ENCODE measurements around the gene SH3RF3.

SH3RF3 gene

DNA sequence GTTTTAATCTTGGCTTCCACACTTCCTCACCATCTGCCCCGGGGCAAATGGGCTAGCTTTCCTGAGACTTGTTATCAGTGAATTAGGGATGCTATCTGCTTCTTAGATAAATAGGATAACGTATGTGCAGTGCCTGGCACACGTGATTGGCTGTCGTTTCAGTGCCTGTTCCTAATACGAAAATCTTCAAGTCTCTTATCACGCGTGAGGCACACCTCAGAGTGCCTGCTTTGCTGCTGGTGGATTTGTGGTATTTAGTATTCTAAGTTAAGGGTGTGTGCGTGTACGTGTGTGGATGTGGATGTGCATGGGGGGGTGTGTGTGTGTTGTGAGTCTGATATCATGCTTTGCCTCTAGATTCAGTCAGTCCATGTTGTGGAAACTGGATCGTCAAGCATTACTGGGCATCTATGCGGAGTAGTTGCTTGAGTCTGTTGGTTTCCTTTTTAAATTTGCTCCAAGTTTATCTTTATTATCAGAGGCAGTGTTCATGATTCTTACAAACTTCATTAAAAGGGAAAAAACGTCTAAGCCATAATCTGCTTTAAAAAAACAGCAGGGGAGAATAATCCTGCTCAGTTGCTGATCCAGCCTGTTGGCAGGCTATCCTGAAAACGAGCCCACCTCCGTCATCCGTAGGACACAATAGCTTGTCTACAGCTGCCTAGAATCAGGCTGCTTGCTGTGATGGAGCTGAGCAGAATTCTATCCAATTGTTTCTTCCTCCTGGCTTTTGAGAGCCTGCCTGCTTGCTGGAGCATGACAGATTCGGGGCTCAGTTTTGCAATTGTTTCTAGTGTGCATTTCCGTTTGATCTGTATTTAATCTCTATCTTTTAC, 6.6 kb downstream of the SH3RF3 start:
- no peak overlapping the region for H3K9ac ChIP-seq
- peaks cover 14% of the 10 kb centered on the region; the same call in 1 of the 2 replicates for H3K79me2 ChIP-seq (ENCODE audit: insufficient read depth, low read depth)
- no peaks in the 10 kb centered on the region for H3K36me3 ChIP-seq (ENCODE audit: insufficient read depth)
- H4K20me1 ChIP-seq (ENCODE audit: insufficient read depth) = no peaks in the 10 kb centered on the region
- no peak overlapping the region for H2AFZ ChIP-seq (ENCODE audit: low read depth)
- no peak overlapping the region for H3K27ac ChIP-seq
- no peaks in the 10 kb centered on the region for H3K27me3 ChIP-seq (ENCODE audit: insufficient read depth, low read depth)
- no peak overlapping the region for H3K4me3 ChIP-seq (IDR thresholded peaks at IDR 0.05; ENCODE audit: insufficient read depth, low read depth, low read length)
- no peak overlapping the region for H3K4me2 ChIP-seq
- no peaks in the 10 kb centered on the region for H3K4me1 ChIP-seq (ENCODE audit: low read depth, poor library complexity, severe bottlenecking)
- TF ChIP-seq, protein P1, sequence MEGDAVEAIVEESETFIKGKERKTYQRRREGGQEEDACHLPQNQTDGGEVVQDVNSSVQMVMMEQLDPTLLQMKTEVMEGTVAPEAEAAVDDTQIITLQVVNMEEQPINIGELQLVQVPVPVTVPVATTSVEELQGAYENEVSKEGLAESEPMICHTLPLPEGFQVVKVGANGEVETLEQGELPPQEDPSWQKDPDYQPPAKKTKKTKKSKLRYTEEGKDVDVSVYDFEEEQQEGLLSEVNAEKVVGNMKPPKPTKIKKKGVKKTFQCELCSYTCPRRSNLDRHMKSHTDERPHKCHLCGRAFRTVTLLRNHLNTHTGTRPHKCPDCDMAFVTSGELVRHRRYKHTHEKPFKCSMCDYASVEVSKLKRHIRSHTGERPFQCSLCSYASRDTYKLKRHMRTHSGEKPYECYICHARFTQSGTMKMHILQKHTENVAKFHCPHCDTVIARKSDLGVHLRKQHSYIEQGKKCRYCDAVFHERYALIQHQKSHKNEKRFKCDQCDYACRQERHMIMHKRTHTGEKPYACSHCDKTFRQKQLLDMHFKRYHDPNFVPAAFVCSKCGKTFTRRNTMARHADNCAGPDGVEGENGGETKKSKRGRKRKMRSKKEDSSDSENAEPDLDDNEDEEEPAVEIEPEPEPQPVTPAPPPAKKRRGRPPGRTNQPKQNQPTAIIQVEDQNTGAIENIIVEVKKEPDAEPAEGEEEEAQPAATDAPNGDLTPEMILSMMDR (conservative IDR thresholded peaks at IDR 0.05; ENCODE audit: low read depth, low read length) = no peak

DNA sequence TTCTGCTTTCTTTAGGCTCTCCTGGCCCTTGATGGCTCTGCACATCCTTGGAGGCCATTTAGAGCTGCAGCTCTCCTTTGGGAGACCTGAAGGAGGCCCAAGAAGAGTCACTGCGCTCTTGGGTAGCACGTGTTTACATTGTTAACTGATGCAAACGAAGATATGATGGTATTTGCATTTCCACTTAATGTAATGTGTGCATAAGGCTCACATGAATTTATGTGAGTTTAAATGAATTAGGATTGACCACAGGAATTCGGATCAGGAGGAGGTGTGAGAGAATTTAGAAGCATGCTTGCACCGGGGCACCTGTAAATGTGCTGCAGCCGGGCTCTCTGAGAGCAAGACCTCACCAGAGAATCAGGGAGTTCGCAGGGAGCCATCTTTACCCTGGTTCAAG, 7.5 kb downstream of the SH3RF3 start:
- no peak overlapping the region for H3K4me3 ChIP-seq (IDR thresholded peaks at IDR 0.05; ENCODE audit: insufficient read depth, low read depth, low read length)
- no peaks in the 10 kb centered on the region for H3K4me1 ChIP-seq (ENCODE audit: low read depth, poor library complexity, severe bottlenecking)
- H2AFZ ChIP-seq (ENCODE audit: low read depth) = no peak overlapping the region
- TF ChIP-seq, protein P1 (conservative IDR thresholded peaks at IDR 0.05; ENCODE audit: low read depth, low read length) = no peak
- no peaks in the 10 kb centered on the region for H3K27me3 ChIP-seq (ENCODE audit: insufficient read depth, low read depth)
- no peak overlapping the region for H3K27ac ChIP-seq
- H3K4me2 ChIP-seq = no peak overlapping the region
- H3K79me2 ChIP-seq (ENCODE audit: insufficient read depth, low read depth) = peaks cover 14% of the 10 kb centered on the region; the same call in 1 of the 2 replicates
- H3K36me3 ChIP-seq (ENCODE audit: insufficient read depth) = no peaks in the 10 kb centered on the region
- no peaks in the 10 kb centered on the region for H4K20me1 ChIP-seq (ENCODE audit: insufficient read depth)
- no peak overlapping the region for H3K9ac ChIP-seq

DNA sequence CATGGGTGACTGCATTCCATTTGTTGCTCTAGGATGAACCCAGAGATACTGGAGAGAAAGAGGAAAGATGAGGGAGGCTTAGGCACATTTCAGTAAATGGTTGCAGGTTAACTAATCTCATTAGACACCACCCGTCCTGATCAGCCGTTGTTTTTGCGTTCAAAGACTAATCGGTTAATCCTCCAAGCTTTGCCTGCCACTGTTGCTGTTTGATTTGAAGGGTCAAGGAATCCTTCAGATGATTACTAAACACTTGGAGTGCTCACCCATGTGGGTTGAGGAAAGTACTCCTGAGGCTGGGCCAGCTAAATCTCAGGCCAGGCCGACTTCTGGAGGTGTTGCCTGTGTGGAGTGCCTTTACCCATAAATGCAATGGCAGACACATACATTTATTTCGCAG, 8.6 kb downstream of the SH3RF3 start:
- Histone ChIP-seq H4K20me1 (ENCODE audit: insufficient read depth) (no peaks in the 10 kb centered on the region), H2AFZ (ENCODE audit: low read depth) (no peak overlapping the region), H3K79me2 (ENCODE audit: insufficient read depth, low read depth) (peaks cover 10% of the 10 kb centered on the region; the same call in 1 of the 2 replicates), H3K4me3 (IDR thresholded peaks at IDR 0.05; ENCODE audit: insufficient read depth, low read depth, low read length) (no peak overlapping the region), H3K27me3 (ENCODE audit: insufficient read depth, low read depth) (no peaks in the 10 kb centered on the region), H3K4me1 (ENCODE audit: low read depth, poor library complexity, severe bottlenecking) (no peaks in the 10 kb centered on the region), H3K4me2 (no peak overlapping the region), H3K9ac (no peak overlapping the region), H3K27ac (no peak overlapping the region), H3K36me3 (ENCODE audit: insufficient read depth) (no peaks in the 10 kb centered on the region)
- TF ChIP-seq, protein P1 (conservative IDR thresholded peaks at IDR 0.05; ENCODE audit: low read depth, low read length) = no peak

DNA sequence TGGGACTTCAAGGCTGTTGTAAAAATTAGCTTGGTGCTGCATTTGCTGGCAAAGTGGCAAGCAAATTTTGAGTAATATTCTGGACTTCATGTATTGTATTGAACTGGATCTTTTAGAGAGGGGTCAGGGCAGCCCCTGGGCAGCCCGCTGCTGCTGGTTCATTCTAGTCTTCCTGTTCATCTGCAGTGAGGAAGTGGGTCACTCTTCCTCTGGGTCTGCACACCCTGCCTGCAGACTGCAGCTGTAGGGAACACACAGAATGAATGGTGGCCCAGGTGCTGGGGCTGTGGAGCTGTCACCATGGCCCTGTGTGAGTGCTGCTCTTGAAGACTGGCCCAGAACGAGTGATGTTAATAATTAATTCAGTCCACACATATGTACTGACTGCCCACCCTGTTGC, 9.4 kb downstream of the SH3RF3 start:
- H3K4me1 ChIP-seq (ENCODE audit: low read depth, poor library complexity, severe bottlenecking) = no peaks in the 10 kb centered on the region
- TF ChIP-seq, protein P1 (conservative IDR thresholded peaks at IDR 0.05; ENCODE audit: low read depth, low read length) = no peak
- H3K4me2 ChIP-seq = no peak overlapping the region
- peaks cover 7% of the 10 kb centered on the region; the same call in 1 of the 2 replicates for H3K79me2 ChIP-seq (ENCODE audit: insufficient read depth, low read depth)
- H4K20me1 ChIP-seq (ENCODE audit: insufficient read depth) = no peaks in the 10 kb centered on the region
- no peak overlapping the region for H3K27ac ChIP-seq
- no peak overlapping the region for H2AFZ ChIP-seq (ENCODE audit: low read depth)
- H3K9ac ChIP-seq = no peak overlapping the region
- H3K36me3 ChIP-seq (ENCODE audit: insufficient read depth) = no peaks in the 10 kb centered on the region
- H3K27me3 ChIP-seq (ENCODE audit: insufficient read depth, low read depth) = no peaks in the 10 kb centered on the region
- no peak overlapping the region for H3K4me3 ChIP-seq (IDR thresholded peaks at IDR 0.05; ENCODE audit: insufficient read depth, low read depth, low read length)

Data from KMS-11 (cell line).